H9 (cell line): Measurements from ENCODE around the gene SP6. TPM values are rescaled to one million over a fixed set of nuclear protein-coding genes. Genes with fewer than 3 reads are reported as not detected.
A peak's percentile ranks its signal among the peaks of the same experiment; 100 is the strongest.

Source experiments
- DNase-seq: peaks from one replicate; pipeline ENCODE4 v3.0.0-alpha.2; 2017
- H2AFZ ChIP-seq: one replicate; pipeline ENCODE4 v1.6.1; 2013; ENCODE audit warnings: mild to moderate bottlenecking, low read length, control low read depth, moderate library complexity
- H2AK5ac ChIP-seq: 2 replicates; pipeline ENCODE4 v1.6.1; 2013; ENCODE audit warnings: low read length, control low read depth, mixed read lengths; ENCODE audit not compliant: insufficient read length
- H2BK120ac ChIP-seq: one replicate; pipeline ENCODE4 v1.6.1; 2013; ENCODE audit warnings: low read depth, mild to moderate bottlenecking, low read length, control low read depth, inconsistent platforms; ENCODE audit not compliant: poor library complexity, severe bottlenecking
- H2BK12ac ChIP-seq: 2 replicates; pipeline ENCODE4 v1.6.1; 2013; ENCODE audit warnings: low read length, control low read depth, mixed read lengths, low read depth; ENCODE audit not compliant: insufficient read length
- H2BK15ac ChIP-seq: 2 replicates; pipeline ENCODE4 v1.6.1; 2013; ENCODE audit warnings: low read depth, low read length, control low read depth
- H2BK20ac ChIP-seq: one replicate; pipeline ENCODE4 v1.6.1; 2013; ENCODE audit warnings: low read depth, mild to moderate bottlenecking, low read length, control low read depth, inconsistent platforms; ENCODE audit not compliant: poor library complexity, severe bottlenecking
- H2BK5ac ChIP-seq: 2 replicates; pipeline ENCODE4 v1.6.1; 2013; ENCODE audit warnings: low read length, control low read depth, mixed read lengths; ENCODE audit not compliant: insufficient read length
- H3K14ac ChIP-seq: 2 replicates; pipeline ENCODE4 v1.6.1; 2013; ENCODE audit warnings: low read length, control low read depth; ENCODE audit not compliant: insufficient read depth
- H3K18ac ChIP-seq: 2 replicates; pipeline ENCODE4 v1.6.1; 2013; ENCODE audit warnings: low read depth, mild to moderate bottlenecking, mixed read lengths, low read length, control low read depth; ENCODE audit not compliant: insufficient read length
- H3K23ac ChIP-seq: 2 replicates; pipeline ENCODE4 v1.6.1; 2013; ENCODE audit warnings: low read length, control low read depth, mixed read lengths, low read depth; ENCODE audit not compliant: insufficient read length
- H3K23me2 ChIP-seq: 2 replicates; pipeline ENCODE4 v1.6.1; 2013; ENCODE audit warnings: low read depth, mild to moderate bottlenecking, mixed read lengths, low read length, control low read depth; ENCODE audit not compliant: insufficient read length, poor library complexity, severe bottlenecking
- H3K27ac ChIP-seq: 2 replicates; pipeline ENCODE4 v1.5.1; 2013; ENCODE audit warnings: low read length, control low read depth, mixed read lengths, low read depth; ENCODE audit not compliant: insufficient read length
- H3K27me3 ChIP-seq: 2 replicates; pipeline ENCODE4 v1.6.1; 2013; ENCODE audit warnings: low read length, control low read depth, inconsistent platforms; ENCODE audit not compliant: insufficient read depth
- H3K4ac ChIP-seq: 2 replicates; pipeline ENCODE4 v1.6.1; 2013; ENCODE audit warnings: low read depth, mild to moderate bottlenecking, control low read depth, inconsistent platforms, low read length, moderate library complexity
- H3K4me1 ChIP-seq: 2 replicates; pipeline ENCODE4 v1.6.1; 2013; ENCODE audit warnings: low read length, control low read depth, inconsistent platforms; ENCODE audit not compliant: insufficient read depth
- H3K4me2 ChIP-seq: 2 replicates; pipeline ENCODE4 v1.6.1; 2013; ENCODE audit warnings: low read length, control low read depth, mixed read lengths; ENCODE audit not compliant: insufficient read length, insufficient read depth
- H3K56ac ChIP-seq: 2 replicates; pipeline ENCODE4 v1.6.1; 2013; ENCODE audit warnings: low read depth, mild to moderate bottlenecking, mixed read lengths, low read length, control low read depth; ENCODE audit not compliant: insufficient read length
- H3K79me1 ChIP-seq: 2 replicates; pipeline ENCODE4 v1.6.1; 2013; ENCODE audit warnings: low read depth, mild to moderate bottlenecking, moderate library complexity, low read length, control low read depth, inconsistent platforms; ENCODE audit not compliant: insufficient read depth, poor library complexity, severe bottlenecking
- H3K79me2 ChIP-seq: 2 replicates; pipeline ENCODE4 v1.6.1; 2013; ENCODE audit warnings: low read length, control low read depth, inconsistent platforms; ENCODE audit not compliant: insufficient read depth
- H3K9ac ChIP-seq: 2 replicates; pipeline ENCODE4 v1.6.1; 2013; ENCODE audit warnings: low read length, control low read depth, mixed read lengths; ENCODE audit not compliant: insufficient read length; ENCODE audit errors: extremely low read depth
- H3K9me3 ChIP-seq: one replicate; pipeline ENCODE4 v1.6.1; 2013; ENCODE audit warnings: low read depth, low read length, inconsistent platforms; ENCODE audit not compliant: control insufficient read depth
- H3T11ph ChIP-seq: one replicate; pipeline ENCODE4 v1.6.1; 2013; ENCODE audit warnings: mild to moderate bottlenecking, low read length, control low read depth, inconsistent platforms
- H4K20me1 ChIP-seq: one replicate; pipeline ENCODE4 v1.6.1; 2013; ENCODE audit not compliant: control insufficient read depth, insufficient read length, insufficient read depth
- H4K5ac ChIP-seq: 2 replicates; pipeline ENCODE4 v1.6.1; 2013; ENCODE audit warnings: low read depth, mild to moderate bottlenecking, mixed read lengths, low read length, control low read depth; ENCODE audit not compliant: insufficient read length
- H4K8ac ChIP-seq: replicated peaks from 2 replicates; pipeline ENCODE4 v1.6.1; 2013; ENCODE audit warnings: low read length, control low read depth, mixed read lengths, low read depth; ENCODE audit not compliant: insufficient read length
- H4K91ac ChIP-seq: 2 replicates; pipeline ENCODE4 v1.6.1; 2013; ENCODE audit warnings: low read depth, mild to moderate bottlenecking, moderate library complexity, mixed read lengths, low read length, control low read depth; ENCODE audit not compliant: insufficient read length
- H3K27ac Mint-ChIP-seq, 3 experiments: 2 replicates in 2 of 3; 3 replicates in 1 of 3; pipeline ENCODE4 v1.8.0; 2020 to 2021; ENCODE audit warnings: mixed read lengths in 3 of 3, mild to moderate bottlenecking in 1 of 3, moderate library complexity in 1 of 3
- H3K27me3 Mint-ChIP-seq: 2 replicates; pipeline ENCODE4 v1.8.0; 2021; ENCODE audit warnings: low read depth, mild to moderate bottlenecking, moderate library complexity, mixed read lengths
- H3K36me3 Mint-ChIP-seq, 3 experiments: 2 replicates in 2 of 3; 3 replicates in 1 of 3; pipeline ENCODE4 v1.8.0; 2020 to 2021; ENCODE audit warnings: low read depth in 3 of 3, mixed read lengths in 3 of 3; ENCODE audit not compliant: insufficient read depth in 1 of 3
- H3K4me1 Mint-ChIP-seq, 2 experiments: 2 replicates each; pipeline ENCODE4 v1.8.0; 2020; ENCODE audit warnings: mixed read lengths in 2 of 2
- H3K4me3 Mint-ChIP-seq, 2 experiments: 2 replicates in 1 of 2; 3 replicates in 1 of 2; pipeline ENCODE4 v1.8.0; 2020 to 2021; ENCODE audit warnings: mild to moderate bottlenecking in 2 of 2, mixed read lengths in 2 of 2, moderate library complexity in 1 of 2
- H3K9me3 Mint-ChIP-seq, 2 experiments: 2 replicates in 1 of 2; 3 replicates in 1 of 2; pipeline ENCODE4 v1.8.0; 2020; ENCODE audit warnings: mild to moderate bottlenecking in 2 of 2, mixed read lengths in 2 of 2, moderate library complexity in 1 of 2
- CTCF ChIP-seq: fragments of 200-600 bp; sonication (generic); conservative IDR thresholded peaks from 3 replicates; pipeline ENCODE4 v1.8.0; 2021; ENCODE audit warnings: antibody characterized with exemption, mild to moderate bottlenecking
- WGBS: extraction: QIAGEN DNeasy Blood & Tissue Kit; methylation state at CpG from one replicate; pipeline ENCODE4 v1.1.7; 2013; ENCODE audit warnings: missing lambda C conversion rate, low lambda C conversion rate, mixed read lengths; ENCODE audit not compliant: insufficient read length; ENCODE audit errors: extremely low coverage; 5-methylcytosine and 5-hydroxymethylcytosine counted together
- total RNA-seq: library from RNA; stranded (reverse); gene quantifications from 2 replicates; pipeline ENCODE4 v1.2.1, GENCODE V29; 2021

The SP6 gene
- total RNA-seq, 1 experiment from 2014 or later: 0.90 TPM

- Histone ChIP-seq H2BK15ac (no peak overlapping the region), H3K9ac (no peak overlapping the region), H3K4me2 (peak overlapping the region; percentile 56), H3K18ac (no peak overlapping the region), H2AK5ac (no peak overlapping the region), H3K56ac (no peak overlapping the region), H3K9me3 (no peaks in the 10 kb centered on the region), H3K79me2 (no peaks in the 10 kb centered on the region), H4K20me1 (no peaks in the 10 kb centered on the region), H4K8ac (no peak overlapping the region), H2BK20ac (no peak overlapping the region), H3K23ac (no peak overlapping the region), H3K27me3 (peaks cover 7% of the 10 kb centered on the region; the same call in 1 of the 2 replicates), H3T11ph (no peak overlapping the region), H4K91ac (no peak overlapping the region), H2BK120ac (no peak overlapping the region), H3K23me2 (peaks cover 11% of the 10 kb centered on the region), H3K14ac (no peak overlapping the region), H2AFZ (no peak overlapping the region), H3K4me1 (peaks cover 7% of the 10 kb centered on the region; the same call in 1 of the 2 replicates), H3K27ac (no peak overlapping the region), H3K4ac (no peak overlapping the region), H2BK12ac (no peak overlapping the region), H4K5ac (no peak overlapping the region), H2BK5ac (no peak overlapping the region), H3K79me1 (no peaks in the 10 kb centered on the region)
- Mint-ChIP-seq H3K9me3 (no peaks in the 10 kb centered on the region; a peak in 1 of 5 replicates), H3K36me3 (no peaks in the 10 kb centered on the region), H3K4me3 (peak overlapping the region; percentile 56 to 76; a peak in 4 of 5 replicates), H3K4me1 (peaks cover 50 to 60% of the 10 kb centered on the region in 2 experiments), H3K27me3 (peaks cover 79% of the 10 kb centered on the region), H3K27ac (no peak overlapping the region)
- TF ChIP-seq CTCF: no peak
- no CpG with 5 or more reads among the region's 15 CpGs for WGBS
- peak; percentile 78 for DNase-seq
These were observed 21.7 kb upstream of the SP6 start for GRCh38 chr17:47872651-47873161.
